ENCODE data around the gene WNT8A.

GRCh38 chr5:138128334-138128733 is 44.5 kb downstream of the WNT8A start:
- TF ChIP-seq CTCF (IDR thresholded peaks at IDR 0.05) (no peak), POLR2A (IDR thresholded peaks at IDR 0.05) (no peak), POLR2AphosphoS5 (IDR thresholded peaks at IDR 0.05; ENCODE audit: insufficient read depth in 1 of 2, low read depth in 1 of 2) (no peak)

Measured in vagina (tissue), 2 donors.